HTERT RPE-1 (cell line): ENCODE measurements around the gene DDI1.
"Not testable (repeated sequence)": the region's sequence is repeated elsewhere in the genome, so short reads cannot be mapped to it uniquely, and the experiment has no call there.

Source experiments
- in situ Hi-C: fragments of 300-500 bp; cut with MboI; formaldehyde crosslinking; loops from 4 replicates; pipeline ENCODE4 v1.14.3; 2020; ENCODE audit warnings: low sequenced_read_pairs

Gene DDI1

DNA sequence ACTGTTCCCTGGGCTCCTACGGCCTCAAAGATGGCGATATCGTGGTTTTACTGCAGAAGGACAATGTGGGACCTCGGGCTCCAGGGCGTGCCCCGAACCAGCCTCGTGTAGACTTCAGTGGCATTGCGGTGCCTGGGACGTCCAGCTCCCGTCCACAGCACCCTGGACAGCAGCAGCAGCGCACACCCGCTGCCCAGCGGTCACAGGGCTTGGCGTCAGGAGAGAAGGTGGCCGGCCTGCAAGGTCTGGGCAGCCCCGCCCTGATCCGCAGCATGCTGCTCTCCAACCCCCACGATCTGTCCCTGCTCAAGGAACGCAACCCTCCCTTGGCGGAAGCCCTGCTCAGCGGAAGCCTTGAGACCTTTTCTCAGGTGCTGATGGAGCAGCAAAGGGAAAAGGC, 555 bp downstream of the DDI1 start:
- in situ Hi-C loops: no loop called here

- in situ Hi-C loops: no loop called here
These were observed 5.4 kb downstream of the DDI1 start for GRCh38 chr11:104041792-104042191.

DNA sequence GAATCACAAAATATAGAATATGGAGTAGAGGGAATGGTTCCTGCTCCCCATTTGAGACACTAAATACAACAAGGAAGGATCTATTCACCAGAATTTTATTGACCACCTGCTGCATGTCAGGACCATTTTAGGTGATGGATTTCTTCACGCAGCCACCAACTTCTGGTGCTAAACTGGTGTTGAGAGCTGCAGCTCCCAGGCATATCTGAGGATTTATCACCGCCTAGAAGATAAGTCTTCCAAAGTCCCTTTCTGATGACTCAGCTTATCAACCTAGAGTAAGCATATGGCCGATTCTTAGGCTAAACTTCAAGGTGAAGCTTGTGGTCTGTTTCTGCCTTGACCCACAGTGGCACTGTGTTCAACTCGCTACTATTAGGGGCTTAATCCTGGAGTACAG, 6.7 kb downstream of the DDI1 start:
- in situ Hi-C loops: no loop called here

GRCh38 chr11:104043678-104044239, 7.3 kb downstream of the DDI1 start:
- in situ Hi-C loops: no loop called here

DNA sequence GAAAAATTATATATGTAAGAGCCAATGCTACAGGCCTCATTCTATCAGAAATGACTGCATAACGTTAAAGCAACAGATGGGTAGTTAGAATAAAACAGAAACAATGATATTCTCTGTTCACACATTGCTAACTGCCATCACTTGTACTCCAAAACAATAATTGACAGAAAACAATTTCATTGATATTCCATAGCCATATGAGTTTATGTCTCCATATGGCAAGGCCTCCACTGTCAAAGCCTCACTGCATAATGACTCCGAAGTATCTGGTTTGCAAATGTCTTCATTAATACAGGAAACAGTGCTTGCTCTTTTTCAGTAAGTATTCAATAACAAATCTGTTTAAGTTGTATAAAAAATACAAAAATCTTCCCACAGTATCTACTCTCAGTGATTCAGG, 9.9 kb downstream of the DDI1 start:
- in situ Hi-C loops: no loop called here

GRCh38 chr11:104046858-104047257, 10.4 kb downstream of the DDI1 start:
- in situ Hi-C loops: not testable (repeated sequence)

GRCh38 chr11:104049116-104049515, 12.7 kb downstream of the DDI1 start:
- in situ Hi-C loops: no loop called here

DNA sequence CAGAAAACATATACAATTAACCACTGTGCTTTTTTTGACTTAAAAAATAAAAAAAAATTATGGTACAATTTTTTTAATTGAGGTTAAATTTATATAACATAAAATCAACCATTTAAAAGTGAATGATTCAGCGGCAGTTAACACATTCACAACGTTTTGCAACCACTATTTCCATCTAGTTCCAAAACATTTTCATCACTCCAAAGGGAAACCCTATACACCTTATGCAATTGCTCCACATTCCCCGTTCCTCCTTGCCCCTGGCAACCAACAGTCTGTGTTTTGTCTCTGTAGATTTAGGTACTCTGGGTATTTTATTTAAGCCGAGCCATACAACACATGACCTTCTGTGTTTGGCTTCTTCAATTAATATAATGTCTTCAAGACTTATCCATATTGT, 15.3 kb downstream of the DDI1 start:
- in situ Hi-C loops: no loop called here

DNA sequence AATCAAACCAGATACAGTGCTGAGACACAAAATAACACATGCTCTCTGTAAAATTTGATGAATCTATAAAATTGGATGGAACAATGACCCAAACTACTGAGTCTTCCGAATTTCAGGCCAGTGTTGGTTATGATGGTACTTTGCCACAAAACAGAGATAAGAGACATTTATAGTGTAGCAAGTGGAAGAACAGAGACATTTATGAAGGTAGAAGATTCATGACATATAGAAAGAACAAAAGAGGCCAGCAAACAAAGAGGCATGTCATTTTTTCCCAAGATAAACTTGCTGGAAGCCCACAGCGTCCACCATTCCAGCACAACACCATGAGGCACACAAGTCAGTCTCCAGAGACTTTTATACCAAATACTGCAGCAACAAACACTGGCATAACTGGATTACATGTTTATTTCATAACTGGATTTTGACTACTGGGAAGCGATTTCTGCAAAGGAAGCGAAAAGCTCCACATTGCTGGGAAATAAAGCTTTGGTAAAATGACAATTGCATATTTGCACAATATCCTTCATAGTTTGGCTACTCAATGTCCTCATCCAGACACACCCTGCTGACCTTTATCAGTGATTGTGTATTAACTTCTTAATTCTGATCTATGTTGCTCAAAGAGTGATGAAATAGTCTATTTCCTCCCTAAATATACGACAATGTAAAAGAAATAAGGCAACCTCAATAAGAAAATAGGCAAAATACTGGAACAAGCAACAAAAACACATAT, 17.5 kb downstream of the DDI1 start:
- in situ Hi-C loops: no loop called here

DNA sequence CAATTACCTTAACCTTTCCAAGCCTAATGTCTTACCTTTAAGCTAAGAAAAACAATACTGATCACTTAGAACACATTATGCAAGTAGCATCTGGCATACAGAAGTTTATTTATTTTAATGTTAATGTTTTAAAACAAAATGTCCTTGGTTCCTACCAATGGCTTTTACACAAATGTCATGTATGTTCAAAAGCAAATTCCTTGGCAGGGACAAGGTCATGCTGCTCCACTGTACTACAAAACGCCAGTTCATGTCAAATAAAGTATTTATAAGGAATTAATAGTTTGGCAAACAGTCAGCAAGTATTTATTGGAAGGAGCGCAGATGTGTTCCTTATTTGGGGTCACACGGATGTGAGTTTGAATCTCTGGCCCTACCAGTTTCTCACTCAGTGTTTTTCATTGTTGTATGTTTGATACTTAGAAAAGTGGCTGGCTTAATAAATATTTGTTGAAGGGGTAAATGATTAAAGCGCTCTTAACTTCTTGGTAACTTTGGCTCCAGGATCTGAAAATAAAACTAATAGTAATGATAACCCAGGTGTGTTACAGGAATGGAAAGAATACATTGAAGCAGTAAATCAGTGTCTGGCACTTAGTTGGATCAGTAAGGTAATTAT, 18.6 kb downstream of the DDI1 start:
- in situ Hi-C loops: no loop called here

DNA sequence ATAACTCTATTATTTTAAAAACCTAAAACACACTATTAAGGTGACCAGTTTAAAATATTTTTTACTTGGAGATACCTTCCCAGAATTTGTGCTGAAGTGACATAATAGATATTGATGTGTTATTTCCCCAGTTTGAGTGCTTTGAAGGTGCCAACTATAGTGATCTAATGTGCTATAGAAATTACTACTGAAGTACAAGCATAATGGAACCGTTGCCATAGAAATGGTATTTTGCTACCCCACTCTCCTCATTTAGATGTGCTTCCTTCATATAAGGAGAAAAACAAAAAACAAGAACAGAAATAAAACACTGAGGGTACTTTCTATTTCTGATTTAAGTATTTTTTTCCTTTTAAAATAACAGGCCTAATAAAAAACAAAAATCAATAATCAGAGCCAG, 19.2 kb downstream of the DDI1 start:
- in situ Hi-C loops: no loop called here

DNA sequence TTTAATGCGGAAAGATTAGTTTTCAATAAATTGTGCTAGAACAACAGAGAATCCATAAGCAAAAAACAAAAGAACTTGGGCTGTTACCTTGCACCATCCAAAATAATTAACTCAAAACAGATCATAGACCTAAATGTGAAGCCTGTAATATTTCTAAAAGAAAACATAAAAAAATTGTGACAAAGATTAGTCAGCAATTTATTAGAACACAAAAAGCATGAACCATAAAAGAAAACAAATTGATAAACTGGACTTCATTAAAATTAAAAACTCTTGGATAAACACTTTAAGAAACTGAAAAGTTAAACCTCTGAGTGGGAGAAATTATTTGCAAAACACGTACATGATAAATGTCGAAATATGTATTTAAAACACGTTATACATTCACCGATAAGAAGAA, 21.5 kb downstream of the DDI1 start:
- in situ Hi-C loops: no loop called here

DNA sequence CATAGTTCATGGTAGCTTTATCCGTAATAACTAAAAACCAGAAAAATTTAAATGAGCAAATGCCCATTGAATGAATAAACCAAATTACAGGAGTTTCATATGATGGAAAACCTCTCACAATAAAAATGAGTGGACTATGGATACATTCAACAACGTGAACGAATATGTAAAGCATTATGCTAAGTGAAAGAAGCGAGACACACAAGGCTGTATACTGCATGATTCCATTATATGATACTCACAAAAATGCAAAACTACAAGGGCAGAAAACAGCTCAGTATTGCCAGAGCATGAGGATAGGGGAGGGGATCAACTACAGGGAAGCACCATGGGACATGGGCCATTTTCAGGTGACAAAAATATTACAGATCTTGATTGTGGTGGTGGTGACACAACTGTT, 22.2 kb downstream of the DDI1 start:
- in situ Hi-C loops: no loop called here

- in situ Hi-C loops: no loop called here
These were observed 23.8 kb downstream of the DDI1 start for GRCh38 chr11:104060004-104060794.

DNA sequence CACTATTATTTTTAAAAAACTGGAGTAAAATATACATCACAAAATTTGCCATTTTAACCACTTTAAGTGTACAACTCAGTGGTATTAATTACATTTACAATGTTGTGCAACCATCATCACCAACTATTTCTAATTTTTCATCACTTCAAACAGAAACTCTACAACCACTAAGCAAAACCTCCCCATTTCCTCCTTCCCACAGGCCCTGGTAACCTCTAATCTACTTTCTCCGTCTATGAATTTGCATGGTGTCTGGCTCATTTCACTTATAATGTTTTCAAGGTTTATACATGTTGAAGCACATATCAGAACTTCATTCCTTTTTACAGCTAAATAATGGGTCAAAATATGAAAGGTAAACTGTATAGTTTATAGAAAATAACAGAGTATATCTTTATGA, 24.4 kb downstream of the DDI1 start:
- in situ Hi-C loops: no loop called here

- in situ Hi-C loops: no loop called here
These were observed 25.5 kb downstream of the DDI1 start for GRCh38 chr11:104061853-104062521.

DNA sequence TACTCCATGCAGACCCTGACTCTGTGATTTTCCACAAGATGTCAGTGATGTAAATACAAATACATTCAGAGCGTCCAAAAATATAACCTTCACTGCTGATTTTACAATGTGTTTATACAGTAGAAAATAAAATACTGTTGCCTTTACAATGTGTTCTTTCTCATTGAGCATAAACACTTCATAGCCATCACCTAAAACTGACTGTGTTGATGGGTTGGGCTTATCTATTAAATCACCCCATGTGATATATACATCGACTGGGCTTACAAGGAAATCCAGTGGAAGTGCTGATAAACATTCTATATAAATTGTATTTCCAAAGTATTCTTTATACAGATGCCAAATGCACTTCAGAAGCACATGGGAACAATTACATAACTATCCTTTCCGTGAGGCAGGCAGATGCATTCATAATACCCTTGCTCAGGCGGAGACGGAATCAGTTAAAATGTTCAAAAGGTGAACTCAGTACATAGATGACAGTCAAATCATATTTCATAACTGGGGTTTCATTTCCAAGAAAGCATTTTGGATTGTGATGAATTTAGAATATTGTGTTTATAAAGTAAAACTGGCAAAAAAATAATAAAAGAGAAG, 27.7 kb downstream of the DDI1 start:
- in situ Hi-C loops: no loop called here

GRCh38 chr11:104067534-104067933, 31.1 kb downstream of the DDI1 start:
- in situ Hi-C loops: no loop called here

GRCh38 chr11:104073950-104074705, 37.7 kb downstream of the DDI1 start:
- in situ Hi-C loops: no loop called here

- in situ Hi-C loops: no loop called here
These were observed 38.7 kb downstream of the DDI1 start for GRCh38 chr11:104075091-104075490.
